ENCODE data around the gene TMEM37. TPM values are rescaled to one million over a fixed set of nuclear protein-coding genes. Genes with fewer than 3 reads are reported as not detected.

TMEM37 gene
- total and polyA plus RNA-seq, 4 donors = 17.6 to 125 (median 37.4) TPM

DNA sequence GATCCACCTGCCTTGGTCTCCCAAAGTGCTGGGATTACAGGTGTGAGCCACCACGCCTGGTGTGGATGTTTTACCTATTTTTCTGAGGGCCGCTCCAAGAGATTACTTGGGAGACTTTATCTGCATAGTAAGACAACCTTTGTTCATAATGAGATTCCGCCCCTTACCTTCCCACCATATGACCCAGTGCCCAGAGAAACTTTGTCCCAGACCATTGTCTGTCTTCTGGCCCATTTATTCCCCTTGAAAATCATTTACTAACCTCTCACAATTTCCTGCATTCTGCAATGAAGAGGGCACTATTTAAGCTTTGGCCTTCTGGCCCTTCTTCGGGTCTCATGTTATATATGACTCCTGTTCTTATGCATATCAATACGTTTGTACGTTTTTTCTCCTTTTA is 13.7 kb upstream of the TMEM37 start:
- Histone ChIP-seq H3K4me3 (ENCODE audit: low read depth in 1 of 3, low read length in 3 of 3) (no peak overlapping the region), H3K4me1 (ENCODE audit: control insufficient read depth in 4 of 4, insufficient read depth in 4 of 4, low read length in 3 of 4) (no peaks in the 10 kb centered on the region), H3K9ac (ENCODE audit: low read depth in 1 of 2, low read length in 2 of 2) (no peak overlapping the region), H3K27me3 (ENCODE audit: control insufficient read depth in 4 of 4, insufficient read depth in 4 of 4, low read length in 3 of 4) (no peaks in the 10 kb centered on the region), H3K36me3 (ENCODE audit: control insufficient read depth in 4 of 4, insufficient read depth in 3 of 4, low read depth in 1 of 4, low read length in 3 of 4) (no peaks in the 10 kb centered on the region), H3K27ac (ENCODE audit: low read depth in 1 of 2, low read length in 2 of 2) (no peak overlapping the region), H3K9me3 (ENCODE audit: control insufficient read depth in 4 of 4, low read length in 3 of 4) (no peaks in the 10 kb centered on the region)
- 95% methylated on average over 6 of the region's 6 CpGs for WGBS
- no peak for DNase-seq (ENCODE audit: low spot score)
- TF ChIP-seq JUND (IDR thresholded peaks at IDR 0.05) = no peak
- TF ChIP-seq, protein P1, sequence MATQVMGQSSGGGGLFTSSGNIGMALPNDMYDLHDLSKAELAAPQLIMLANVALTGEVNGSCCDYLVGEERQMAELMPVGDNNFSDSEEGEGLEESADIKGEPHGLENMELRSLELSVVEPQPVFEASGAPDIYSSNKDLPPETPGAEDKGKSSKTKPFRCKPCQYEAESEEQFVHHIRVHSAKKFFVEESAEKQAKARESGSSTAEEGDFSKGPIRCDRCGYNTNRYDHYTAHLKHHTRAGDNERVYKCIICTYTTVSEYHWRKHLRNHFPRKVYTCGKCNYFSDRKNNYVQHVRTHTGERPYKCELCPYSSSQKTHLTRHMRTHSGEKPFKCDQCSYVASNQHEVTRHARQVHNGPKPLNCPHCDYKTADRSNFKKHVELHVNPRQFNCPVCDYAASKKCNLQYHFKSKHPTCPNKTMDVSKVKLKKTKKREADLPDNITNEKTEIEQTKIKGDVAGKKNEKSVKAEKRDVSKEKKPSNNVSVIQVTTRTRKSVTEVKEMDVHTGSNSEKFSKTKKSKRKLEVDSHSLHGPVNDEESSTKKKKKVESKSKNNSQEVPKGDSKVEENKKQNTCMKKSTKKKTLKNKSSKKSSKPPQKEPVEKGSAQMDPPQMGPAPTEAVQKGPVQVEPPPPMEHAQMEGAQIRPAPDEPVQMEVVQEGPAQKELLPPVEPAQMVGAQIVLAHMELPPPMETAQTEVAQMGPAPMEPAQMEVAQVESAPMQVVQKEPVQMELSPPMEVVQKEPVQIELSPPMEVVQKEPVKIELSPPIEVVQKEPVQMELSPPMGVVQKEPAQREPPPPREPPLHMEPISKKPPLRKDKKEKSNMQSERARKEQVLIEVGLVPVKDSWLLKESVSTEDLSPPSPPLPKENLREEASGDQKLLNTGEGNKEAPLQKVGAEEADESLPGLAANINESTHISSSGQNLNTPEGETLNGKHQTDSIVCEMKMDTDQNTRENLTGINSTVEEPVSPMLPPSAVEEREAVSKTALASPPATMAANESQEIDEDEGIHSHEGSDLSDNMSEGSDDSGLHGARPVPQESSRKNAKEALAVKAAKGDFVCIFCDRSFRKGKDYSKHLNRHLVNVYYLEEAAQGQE (IDR thresholded peaks at IDR 0.05) = no peak
- no peak for TF ChIP-seq HNF4A (conservative IDR thresholded peaks at IDR 0.05)
- no peak for TF ChIP-seq FOXA1 (IDR thresholded peaks at IDR 0.05)
- TF ChIP-seq, protein P2, sequence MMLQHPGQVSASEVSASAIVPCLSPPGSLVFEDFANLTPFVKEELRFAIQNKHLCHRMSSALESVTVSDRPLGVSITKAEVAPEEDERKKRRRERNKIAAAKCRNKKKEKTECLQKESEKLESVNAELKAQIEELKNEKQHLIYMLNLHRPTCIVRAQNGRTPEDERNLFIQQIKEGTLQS (IDR thresholded peaks at IDR 0.05) = no peak
- no peak for TF ChIP-seq YY1 (IDR thresholded peaks at IDR 0.05)
- TF ChIP-seq GABPA (IDR thresholded peaks at IDR 0.05 in 1 of 2, conservative IDR thresholded peaks at IDR 0.05 in 1 of 2) = no peak
- TF ChIP-seq RXRA (IDR thresholded peaks at IDR 0.05) = no peak
- TF ChIP-seq, protein P3, sequence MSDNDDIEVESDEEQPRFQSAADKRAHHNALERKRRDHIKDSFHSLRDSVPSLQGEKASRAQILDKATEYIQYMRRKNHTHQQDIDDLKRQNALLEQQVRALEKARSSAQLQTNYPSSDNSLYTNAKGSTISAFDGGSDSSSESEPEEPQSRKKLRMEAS (IDR thresholded peaks at IDR 0.05) = no peak
- TF ChIP-seq HNF4G (IDR thresholded peaks at IDR 0.05) = no peak
- no peak for TF ChIP-seq TAF1 (conservative IDR thresholded peaks at IDR 0.05)
- no peak for TF ChIP-seq EGR1 (IDR thresholded peaks at IDR 0.05; ENCODE audit: low read depth in 2 of 2)
- TF ChIP-seq, protein P4, sequence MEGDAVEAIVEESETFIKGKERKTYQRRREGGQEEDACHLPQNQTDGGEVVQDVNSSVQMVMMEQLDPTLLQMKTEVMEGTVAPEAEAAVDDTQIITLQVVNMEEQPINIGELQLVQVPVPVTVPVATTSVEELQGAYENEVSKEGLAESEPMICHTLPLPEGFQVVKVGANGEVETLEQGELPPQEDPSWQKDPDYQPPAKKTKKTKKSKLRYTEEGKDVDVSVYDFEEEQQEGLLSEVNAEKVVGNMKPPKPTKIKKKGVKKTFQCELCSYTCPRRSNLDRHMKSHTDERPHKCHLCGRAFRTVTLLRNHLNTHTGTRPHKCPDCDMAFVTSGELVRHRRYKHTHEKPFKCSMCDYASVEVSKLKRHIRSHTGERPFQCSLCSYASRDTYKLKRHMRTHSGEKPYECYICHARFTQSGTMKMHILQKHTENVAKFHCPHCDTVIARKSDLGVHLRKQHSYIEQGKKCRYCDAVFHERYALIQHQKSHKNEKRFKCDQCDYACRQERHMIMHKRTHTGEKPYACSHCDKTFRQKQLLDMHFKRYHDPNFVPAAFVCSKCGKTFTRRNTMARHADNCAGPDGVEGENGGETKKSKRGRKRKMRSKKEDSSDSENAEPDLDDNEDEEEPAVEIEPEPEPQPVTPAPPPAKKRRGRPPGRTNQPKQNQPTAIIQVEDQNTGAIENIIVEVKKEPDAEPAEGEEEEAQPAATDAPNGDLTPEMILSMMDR (IDR thresholded peaks at IDR 0.05; ENCODE audit: low read depth, low read length, missing input control) = no peak
- TF ChIP-seq SP1 (IDR thresholded peaks at IDR 0.05) = no peak
- TF ChIP-seq, protein P5, sequence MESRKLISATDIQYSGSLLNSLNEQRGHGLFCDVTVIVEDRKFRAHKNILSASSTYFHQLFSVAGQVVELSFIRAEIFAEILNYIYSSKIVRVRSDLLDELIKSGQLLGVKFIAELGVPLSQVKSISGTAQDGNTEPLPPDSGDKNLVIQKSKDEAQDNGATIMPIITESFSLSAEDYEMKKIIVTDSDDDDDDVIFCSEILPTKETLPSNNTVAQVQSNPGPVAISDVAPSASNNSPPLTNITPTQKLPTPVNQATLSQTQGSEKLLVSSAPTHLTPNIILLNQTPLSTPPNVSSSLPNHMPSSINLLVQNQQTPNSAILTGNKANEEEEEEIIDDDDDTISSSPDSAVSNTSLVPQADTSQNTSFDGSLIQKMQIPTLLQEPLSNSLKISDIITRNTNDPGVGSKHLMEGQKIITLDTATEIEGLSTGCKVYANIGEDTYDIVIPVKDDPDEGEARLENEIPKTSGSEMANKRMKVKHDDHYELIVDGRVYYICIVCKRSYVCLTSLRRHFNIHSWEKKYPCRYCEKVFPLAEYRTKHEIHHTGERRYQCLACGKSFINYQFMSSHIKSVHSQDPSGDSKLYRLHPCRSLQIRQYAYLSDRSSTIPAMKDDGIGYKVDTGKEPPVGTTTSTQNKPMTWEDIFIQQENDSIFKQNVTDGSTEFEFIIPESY (IDR thresholded peaks at IDR 0.05) = no peak
- TF ChIP-seq FOXA2 (IDR thresholded peaks at IDR 0.05) = no peak

DNA sequence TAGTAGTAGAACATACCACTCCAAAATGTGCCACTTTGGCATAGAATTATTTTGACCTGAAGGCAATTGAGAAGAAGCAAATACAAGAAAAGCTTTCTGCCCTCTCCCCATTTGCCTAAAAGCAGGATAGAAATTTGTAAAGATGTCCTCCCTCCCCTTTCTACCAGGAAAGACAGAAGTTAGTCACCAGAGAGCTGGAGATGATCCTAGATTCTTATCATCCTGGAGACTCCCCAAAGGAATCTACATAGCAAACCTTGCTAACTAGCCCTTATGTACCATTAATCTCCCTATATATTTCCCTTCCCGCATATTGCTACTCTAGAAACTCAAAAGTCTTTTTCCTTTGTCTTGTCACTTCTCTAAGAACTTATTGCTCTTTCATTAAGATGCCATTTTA is 12.6 kb upstream of the TMEM37 start:
- Histone ChIP-seq H3K4me1 (ENCODE audit: control insufficient read depth in 4 of 4, insufficient read depth in 4 of 4, low read length in 3 of 4) (no peaks in the 10 kb centered on the region), H3K27ac (ENCODE audit: low read depth in 1 of 2, low read length in 2 of 2) (no peak overlapping the region), H3K4me3 (ENCODE audit: low read depth in 1 of 3, low read length in 3 of 3) (no peak overlapping the region), H3K9me3 (ENCODE audit: control insufficient read depth in 4 of 4, low read length in 3 of 4) (no peaks in the 10 kb centered on the region), H3K9ac (ENCODE audit: low read depth in 1 of 2, low read length in 2 of 2) (no peak overlapping the region), H3K36me3 (ENCODE audit: control insufficient read depth in 4 of 4, insufficient read depth in 3 of 4, low read depth in 1 of 4, low read length in 3 of 4) (no peaks in the 10 kb centered on the region), H3K27me3 (ENCODE audit: control insufficient read depth in 4 of 4, insufficient read depth in 4 of 4, low read length in 3 of 4) (no peaks in the 10 kb centered on the region)
- 95% methylated on average over 1 of the region's 1 CpG for WGBS
- no peak for DNase-seq (ENCODE audit: low spot score)
- TF ChIP-seq TAF1 (conservative IDR thresholded peaks at IDR 0.05) = no peak
- no peak for TF ChIP-seq EGR1 (IDR thresholded peaks at IDR 0.05; ENCODE audit: low read depth in 2 of 2)
- no peak for TF ChIP-seq HNF4G (IDR thresholded peaks at IDR 0.05)
- TF ChIP-seq, protein P4 (IDR thresholded peaks at IDR 0.05; ENCODE audit: low read depth, low read length, missing input control) = no peak
- TF ChIP-seq, protein P3 (IDR thresholded peaks at IDR 0.05) = no peak
- no peak for TF ChIP-seq RAD21 (IDR thresholded peaks at IDR 0.05)
- no peak for TF ChIP-seq HNF4A (conservative IDR thresholded peaks at IDR 0.05)
- TF ChIP-seq NR2F2 (IDR thresholded peaks at IDR 0.05) = no peak
- TF ChIP-seq, protein P5 (IDR thresholded peaks at IDR 0.05) = no peak
- TF ChIP-seq, protein P2 (IDR thresholded peaks at IDR 0.05) = no peak
- TF ChIP-seq YY1 (IDR thresholded peaks at IDR 0.05) = no peak
- no peak for TF ChIP-seq JUND (IDR thresholded peaks at IDR 0.05)
- no peak for TF ChIP-seq FOXA1 (IDR thresholded peaks at IDR 0.05)
- no peak for TF ChIP-seq GABPA (IDR thresholded peaks at IDR 0.05 in 1 of 2, conservative IDR thresholded peaks at IDR 0.05 in 1 of 2)
- TF ChIP-seq RXRA (IDR thresholded peaks at IDR 0.05) = no peak

Measured in liver (tissue), 9 donors.